ENCODE data around the gene CAMTA1. TPM values are rescaled to one million over a fixed set of nuclear protein-coding genes. Genes with fewer than 3 reads are reported as not detected.

The CAMTA1 gene
- total RNA-seq, 6 donors from 2014 or later, result 38.8 to 74.0 (median 46.1) TPM

GRCh38 chr1:6862906-6863305, 77.7 kb downstream of the CAMTA1 start:
- H3K4me3 ChIP-seq, result no peak overlapping the region
- no peaks in the 10 kb centered on the region for H3K9me3 ChIP-seq
- ATAC-seq (ENCODE audit: low FRiP score in 2 of 2) (no peak), DNase-seq (no peak)
- no peak overlapping the region for H3K27ac ChIP-seq
- peaks cover 0 to 16% (median 7%) of the 10 kb centered on the region in 4 donors for H3K4me1 ChIP-seq
- no peaks in the 10 kb centered on the region for H3K36me3 ChIP-seq
- TF ChIP-seq EP300 (IDR thresholded peaks at IDR 0.05) (no peak), CTCF (IDR thresholded peaks at IDR 0.05) (no peak), POLR2A (IDR thresholded peaks at IDR 0.05) (no peak), POLR2AphosphoS5 (IDR thresholded peaks at IDR 0.05) (no peak)
- WGBS, 2 donors, result 89 to 90% methylated on average over 4 of the region's 4 CpGs
- no peaks in the 10 kb centered on the region for H3K27me3 ChIP-seq

- no peaks in the 10 kb centered on the region for H3K9me3 ChIP-seq
- ATAC-seq (ENCODE audit: low FRiP score in 2 of 2) (no peak), DNase-seq (no peak)
- WGBS, 2 donors, result 93 to 95% methylated on average over 5 of the region's 5 CpGs
- no peaks in the 10 kb centered on the region for H3K27me3 ChIP-seq
- H3K4me3 ChIP-seq, result no peak overlapping the region
- TF ChIP-seq EP300 (IDR thresholded peaks at IDR 0.05) (no peak), CTCF (IDR thresholded peaks at IDR 0.05) (no peak), POLR2A (IDR thresholded peaks at IDR 0.05) (no peak), POLR2AphosphoS5 (IDR thresholded peaks at IDR 0.05) (no peak)
- H3K36me3 ChIP-seq, result no peaks in the 10 kb centered on the region
- peaks cover 0 to 18% (median 11%) of the 10 kb centered on the region in 4 donors for H3K4me1 ChIP-seq
- no peak overlapping the region for H3K27ac ChIP-seq
Observed at GRCh38 chr1:6864166-6864565, 78.9 kb downstream of the CAMTA1 start.

GRCh38 chr1:6866825-6867224, 81.6 kb downstream of the CAMTA1 start:
- Histone ChIP-seq H3K36me3 (no peaks in the 10 kb centered on the region), H3K27ac (no peak overlapping the region), H3K27me3 (no peaks in the 10 kb centered on the region), H3K9me3 (no peaks in the 10 kb centered on the region), H3K4me1 (peaks cover 0 to 15% (median 2%) of the 10 kb centered on the region in 4 donors), H3K4me3 (no peak overlapping the region)
- no peak for ATAC-seq (ENCODE audit: low FRiP score in 2 of 2)
- TF ChIP-seq POLR2AphosphoS5 (IDR thresholded peaks at IDR 0.05), result no peak
- TF ChIP-seq CTCF (IDR thresholded peaks at IDR 0.05), result no peak
- no peak for TF ChIP-seq POLR2A (IDR thresholded peaks at IDR 0.05)
- no peak for DNase-seq
- WGBS, 2 donors, result 77 to 89% methylated on average over 7 of the region's 7 CpGs

- TF ChIP-seq EP300 (IDR thresholded peaks at IDR 0.05) (no peak), POLR2A (IDR thresholded peaks at IDR 0.05) (no peak), POLR2AphosphoS5 (IDR thresholded peaks at IDR 0.05) (no peak), CTCF (IDR thresholded peaks at IDR 0.05) (no peak)
- ATAC-seq (ENCODE audit: low FRiP score in 2 of 2) (no peak), DNase-seq (no peak)
- H3K4me3 ChIP-seq, result no peak overlapping the region
- no peaks in the 10 kb centered on the region for H3K27me3 ChIP-seq
- no peak overlapping the region for H3K27ac ChIP-seq
- peaks cover 0 to 15% (median 2%) of the 10 kb centered on the region in 4 donors for H3K4me1 ChIP-seq
- 97% methylated on average over 5 of the region's 5 CpGs for WGBS, 2 donors
- no peaks in the 10 kb centered on the region for H3K9me3 ChIP-seq
- H3K36me3 ChIP-seq, result no peaks in the 10 kb centered on the region
Observed at GRCh38 chr1:6867321-6867720, 82.1 kb downstream of the CAMTA1 start.

Data from upper lobe of left lung (tissue), 6 donors.